Heart left ventricle (tissue), 16 donors: ENCODE results near the gene HELZ. TPM values are rescaled to one million over a fixed set of nuclear protein-coding genes. Genes with fewer than 3 reads are reported as not detected.

Experiments used
- ATAC-seq, 4 donors: fragments of 200-7000 bp; cut with Tn5 transposase; one replicate each; pipeline ENCODE4 v1.9.1; 2020 to 2022; ENCODE audit warnings: moderate library complexity in 4 of 4, mild to moderate bottlenecking in 3 of 4, moderate number of reproducible peaks in 1 of 4
- DNase-seq, 5 donors: peaks; one replicate each; pipeline ENCODE4 v3.0.0-alpha.2; 2020
- H3K27ac ChIP-seq, 12 donors: fragments of 200-600 bp; sonication (generic) in 4 of 12; one replicate each; pipeline versions ENCODE4 v1.5.0 to v1.8.0; 2016 to 2022; ENCODE audit warnings: mild to moderate bottlenecking in 2 of 12
- H3K27me3 ChIP-seq, 9 donors: fragments of 200-600 bp; sonication (generic) in 2 of 9; one replicate each; pipeline versions ENCODE4 v1.5.1 to v1.8.0; 2016 to 2022; ENCODE audit warnings: mild to moderate bottlenecking in 3 of 9
- H3K36me3 ChIP-seq, 9 donors: fragments of 200-600 bp; sonication (generic) in 2 of 9; one replicate each; pipeline versions ENCODE4 v1.5.0 to v1.8.0; 2018 to 2022; ENCODE audit warnings: mild to moderate bottlenecking in 2 of 9
- H3K4me1 ChIP-seq, 12 donors: fragments of 200-600 bp; sonication (generic) in 4 of 12; one replicate each; pipeline versions ENCODE4 v1.5.0 to v1.8.0; 2016 to 2022; ENCODE audit warnings: mild to moderate bottlenecking in 3 of 12
- H3K4me3 ChIP-seq, 12 donors: fragments of 200-600 bp; sonication (generic) in 4 of 12; one replicate each; pipeline versions ENCODE4 v1.5.0 to v1.8.0; 2017 to 2022; ENCODE audit warnings: mild to moderate bottlenecking in 9 of 12, moderate library complexity in 4 of 12
- H3K9me3 ChIP-seq, 12 donors: fragments of 200-600 bp; sonication (generic) in 4 of 12; one replicate each; pipeline versions ENCODE4 v1.5.0 to v1.8.0; 2016 to 2022; ENCODE audit warnings: mild to moderate bottlenecking in 1 of 12
- CTCF ChIP-seq, 12 donors: fragments of 200-600 bp; sonication (generic) in 4 of 12; IDR thresholded peaks; one replicate each; pipeline versions ENCODE4 v1.5.0 to v1.8.0; 2018 to 2022; ENCODE audit warnings: antibody characterized with exemption in 12 of 12, mild to moderate bottlenecking in 5 of 12
- POLR2A ChIP-seq, 2 donors: fragments of 450-650 bp; IDR thresholded peaks; one replicate each; pipeline ENCODE4 v1.6.1; 2017; ENCODE audit warnings: antibody characterized with exemption in 2 of 2, mild to moderate bottlenecking in 2 of 2, moderate library complexity in 2 of 2
- WGBS, 4 donors: extraction: QIAGEN DNeasy Blood & Tissue Kit in 2 of 4; methylation state at CpG; one replicate each; pipeline versions ENCODE4 v1.1.5 to v1.1.7; 2013 to 2018; 5-methylcytosine and 5-hydroxymethylcytosine counted together
- intact Hi-C, 10 donors: fragments of 100-400 bp; cut with DNase I; formaldehyde crosslinking; loops; one replicate each; pipeline versions ENCODE4 v1.11.1 to v1.14.2; 2022
- polyA plus RNA-seq, 2 donors: library from polyadenylated mRNA; stranded (reverse); fragments of 200-250 nt; gene quantifications; one replicate each; pipeline ENCODE4 v1.2.3, GENCODE V29; 2013
- total RNA-seq, 9 donors: library from RNA; depleted of rRNA in 2 of 9; stranded (reverse); fragments of >200 nt in 2 of 9; fragmentation: NEBNext Ultra II Directional in 3 of 9; extraction: Animal tissue kit (Norgen Biotek cat#: 25700) in 3 of 9; gene quantifications; one replicate each; pipeline versions ENCODE4 v1.1.0 to v1.2.4, GENCODE V29; 2016 to 2023
- donor health status: ischemic (EF 13 %, LVEDD 7.1; RV severe dilation, severe dysfunction).
- donor health status: healthy with polysubstance abuse.
- donor health status: DM: no; HTN: yes; CAD: no.
- donor health status: DM: no; HTN: no; CAD: no.
- donor health status: ischemic (EF 25% LVEDD 6.9; RV normal size, moderate dysfunction).
- donor health status: ischemic (EF 25% LVEDD 5.7; RV mildly dilated, moderate dysfunction).
- donor health status: healthy.
- donor health status: DM: yes; HTN: yes; CAD: no.
- donor health status: ischemic (EF 35%, LVEDD 5.7; RV mildly dilated, moderate dysfunction).
- donor health status: nonischemic (EF 11% LVEDD 7.7; RV severe dilation, severe dysfunction).
- donor health status: DM: yes; HTN: yes; CAD: no.
- donor health status: PGD.
- donor health status: ischemic (EF 29% LVEDD 5.4; RV normal size, mild dysfunction).
- donor health status: nonischemic (EF 23%, LVEDD 6.1; RV moderate dilation, normal function).

Gene HELZ
- total and polyA plus RNA-seq, 11 donors = 5.1 to 48.4 (median 30.3) TPM

- no peak for TF ChIP-seq POLR2A (IDR thresholded peaks at IDR 0.05)
- no peak for TF ChIP-seq CTCF (IDR thresholded peaks at IDR 0.05)
- Histone ChIP-seq H3K4me3 (no peak overlapping the region), H3K27ac (no peak overlapping the region), H3K36me3 (no peaks in the 10 kb centered on the region), H3K4me1 (peaks cover 0 to 6% (median 0%) of the 10 kb centered on the region in 12 donors), H3K27me3 (no peaks in the 10 kb centered on the region), H3K9me3 (peaks cover 0 to 32% (median 25%) of the 10 kb centered on the region in 12 donors)
- WGBS, 4 donors = 90 to 100% (median 99%) methylated on average over 1 of the region's 1 CpG
- ATAC-seq (no peak), DNase-seq (no peak)
- intact Hi-C loops = no loop called here
Measured at GRCh38 chr17:67050066-67050465, 194.9 kb downstream of the HELZ start.

GRCh38 chr17:67049025-67049739, 195.8 kb downstream of the HELZ start:
- no peaks in the 10 kb centered on the region for H3K27me3 ChIP-seq
- H3K27ac ChIP-seq = no peak overlapping the region
- intact Hi-C loops = no loop called here
- 73 to 78% (median 75%) methylated on average over 5 of the region's 5 CpGs for WGBS, 4 donors
- no peak for DNase-seq
- no peak overlapping the region for H3K4me3 ChIP-seq
- H3K36me3 ChIP-seq = no peaks in the 10 kb centered on the region
- H3K9me3 ChIP-seq = peaks cover 0 to 32% (median 25%) of the 10 kb centered on the region in 12 donors
- TF ChIP-seq POLR2A (IDR thresholded peaks at IDR 0.05) (no peak), CTCF (IDR thresholded peaks at IDR 0.05) (no peak)
- peaks cover 0 to 7% (median 0%) of the 10 kb centered on the region in 12 donors for H3K4me1 ChIP-seq
- no peak for ATAC-seq

- intact Hi-C loops = no loop called here
- no peaks in the 10 kb centered on the region for H3K27me3 ChIP-seq
- ATAC-seq (no peak), DNase-seq (no peak)
- 75 to 86% (median 81%) methylated on average over 1 of the region's 1 CpG for WGBS, 4 donors
- H3K27ac ChIP-seq = no peak overlapping the region
- peaks cover 0 to 32% (median 25%) of the 10 kb centered on the region in 12 donors for H3K9me3 ChIP-seq
- H3K36me3 ChIP-seq = no peaks in the 10 kb centered on the region
- TF ChIP-seq CTCF (IDR thresholded peaks at IDR 0.05) (no peak), POLR2A (IDR thresholded peaks at IDR 0.05) (no peak)
- H3K4me1 ChIP-seq = peaks cover 0 to 7% (median 0%) of the 10 kb centered on the region in 12 donors
- H3K4me3 ChIP-seq = no peak overlapping the region
Measured at GRCh38 chr17:67047382-67047781, 197.6 kb downstream of the HELZ start.

- intact Hi-C loops = no loop called here
- H3K27ac ChIP-seq = no peak overlapping the region
- ATAC-seq (no peak), DNase-seq (no peak)
- H3K4me1 ChIP-seq = peaks cover 0 to 7% (median 0%) of the 10 kb centered on the region in 12 donors
- 81 to 91% (median 86%) methylated on average over 4 of the region's 4 CpGs for WGBS, 4 donors
- no peaks in the 10 kb centered on the region for H3K27me3 ChIP-seq
- H3K9me3 ChIP-seq = peaks cover 0 to 32% (median 25%) of the 10 kb centered on the region in 12 donors
- no peak overlapping the region for H3K4me3 ChIP-seq
- H3K36me3 ChIP-seq = no peaks in the 10 kb centered on the region
- TF ChIP-seq CTCF (IDR thresholded peaks at IDR 0.05) (no peak), POLR2A (IDR thresholded peaks at IDR 0.05) (no peak)
Measured at GRCh38 chr17:67046398-67046797, 198.6 kb downstream of the HELZ start.
